ENCODE results near the gene LEF1.

Gene LEF1

GRCh38 chr4:108113229-108113628 lies 55.5 kb downstream of the LEF1 start:
- DNase-seq (ENCODE audit: low read depth, low spot score): no peak

GRCh38 chr4:108111781-108112180 lies 57.0 kb downstream of the LEF1 start:
- no peak for DNase-seq (ENCODE audit: low read depth, low spot score)

GRCh38 chr4:108110450-108110849 lies 58.3 kb downstream of the LEF1 start:
- DNase-seq (ENCODE audit: low read depth, low spot score): no peak

GRCh38 chr4:108109997-108110416 lies 58.7 kb downstream of the LEF1 start:
- no peak for DNase-seq (ENCODE audit: low read depth, low spot score)

GRCh38 chr4:108109111-108109510 lies 59.6 kb downstream of the LEF1 start:
- no peak for DNase-seq (ENCODE audit: low read depth, low spot score)

GRCh38 chr4:108107729-108108382 lies 60.9 kb downstream of the LEF1 start:
- DNase-seq (ENCODE audit: low read depth, low spot score): no peak

GRCh38 chr4:108107101-108107500 lies 61.6 kb downstream of the LEF1 start:
- DNase-seq (ENCODE audit: low read depth, low spot score): no peak

- no peak for DNase-seq (ENCODE audit: low read depth, low spot score)
Measured at GRCh38 chr4:108106186-108106585, 62.5 kb downstream of the LEF1 start.

- DNase-seq (ENCODE audit: low read depth, low spot score): no peak
Measured at GRCh38 chr4:108103099-108103862, 65.5 kb downstream of the LEF1 start.

- no peak for DNase-seq (ENCODE audit: low read depth, low spot score)
Measured at GRCh38 chr4:108100827-108101226, 67.9 kb downstream of the LEF1 start.

- DNase-seq (ENCODE audit: low read depth, low spot score): no peak
Measured at GRCh38 chr4:108099838-108100237, 68.9 kb downstream of the LEF1 start.

GRCh38 chr4:108097990-108098553 lies 70.7 kb downstream of the LEF1 start:
- DNase-seq (ENCODE audit: low read depth, low spot score): no peak

- DNase-seq (ENCODE audit: low read depth, low spot score): no peak
Measured at GRCh38 chr4:108094923-108095482, 73.7 kb downstream of the LEF1 start.

GRCh38 chr4:108094131-108094530 lies 74.6 kb downstream of the LEF1 start:
- no peak for DNase-seq (ENCODE audit: low read depth, low spot score)

- no peak for DNase-seq (ENCODE audit: low read depth, low spot score)
Measured at GRCh38 chr4:108092288-108092687, 76.4 kb downstream of the LEF1 start.

- DNase-seq (ENCODE audit: low read depth, low spot score): no peak
Measured at GRCh38 chr4:108087293-108087967, 81.3 kb downstream of the LEF1 start.

- no peak for DNase-seq (ENCODE audit: low read depth, low spot score)
Measured at GRCh38 chr4:108081256-108081655, 87.5 kb downstream of the LEF1 start.

GRCh38 chr4:108080747-108081146 lies 88.0 kb downstream of the LEF1 start:
- DNase-seq (ENCODE audit: low read depth, low spot score): no peak

- DNase-seq (ENCODE audit: low read depth, low spot score): no peak
Measured at GRCh38 chr4:108078024-108078733, 90.6 kb downstream of the LEF1 start.

GRCh38 chr4:108072300-108072699 lies 96.4 kb downstream of the LEF1 start:
- no peak for DNase-seq (ENCODE audit: low read depth, low spot score)

GRCh38 chr4:108070775-108071174 lies 98.0 kb downstream of the LEF1 start:
- no peak for DNase-seq (ENCODE audit: low read depth, low spot score)

All from brain pericyte (primary cell).